GM12878 (cell line): ENCODE measurements around the gene ACER3. TPM values are rescaled to one million over a fixed set of nuclear protein-coding genes. Genes with fewer than 3 reads are reported as not detected.

Experiments
- ATAC-seq: fragments of 200-7000 bp; cut with Tn5 transposase; 3 replicates; pipeline ENCODE4 v1.9.1; 2020; ENCODE audit warnings: mild to moderate bottlenecking, moderate library complexity
- BruUV-seq: library from RNA; stranded (reverse); fragments of 400-500 nt; replicated peaks from 2 replicates; lab custom pipeline; 2021; lab: Mats Ljungman, UMichigan
- CTCF ChIA-PET: fragments of 300-600 bp; sonication (Branson Sonifier 250); formaldehyde crosslinking; extraction: SDS; loops from one replicate; lab custom pipeline; 2021; ENCODE audit warnings: inconsistent platforms; lab: Yijun Ruan, JAX
- POLR2A ChIA-PET: fragments of 350-600 bp; formaldehyde crosslinking; extraction: SDS; loops from one replicate; lab custom pipeline; 2021; ENCODE audit warnings: inconsistent platforms; lab: Charles Lee
- RAD21 ChIA-PET: fragments of 300-600 bp; sonication (Branson Sonifier 250); formaldehyde crosslinking; loops from one replicate; lab custom pipeline; 2023; ENCODE audit warnings: antibody characterized with exemption; ENCODE audit not compliant: unreplicated experiment; lab: Charles Lee
- SMC1A ChIA-PET: fragments of 300-600 bp; sonication (Branson Sonifier 250); formaldehyde crosslinking; loops from one replicate; lab custom pipeline; 2023; ENCODE audit not compliant: unreplicated experiment, uncharacterized antibody; lab: Charles Lee
- DNase-seq: peaks from one replicate; pipeline ENCODE4 v3.0.0-alpha.2; 2011; ENCODE audit warnings: low read depth, low spot score
- FAIRE-seq: peaks from 3 replicates; lab custom pipeline; 2011; peaks lifted over from hg19 to GRCh38; lab: Jason Lieb, UNC
- H2AFZ ChIP-seq: 2 replicates; pipeline ENCODE4 v1.6.0; 2011; ENCODE audit warnings: low read depth, low read length, control low read depth; ENCODE audit not compliant: control insufficient read depth
- H3K27ac ChIP-seq: 2 replicates; pipeline ENCODE4 v1.5.1; 2011; ENCODE audit warnings: control low read depth; ENCODE audit not compliant: control insufficient read depth, insufficient read depth
- H3K27me3 ChIP-seq, 2 experiments: replicated peaks in 1 of 2; 2 replicates each; pipeline versions ENCODE4 v1.6.0 to v1.6.1; 2011; ENCODE audit warnings: low read length in 1 of 2; ENCODE audit not compliant: control insufficient read depth in 2 of 2, insufficient read depth in 2 of 2
- H3K36me3 ChIP-seq, 2 experiments: 2 replicates each; pipeline ENCODE4 v1.5.1; 2011; ENCODE audit warnings: low read length in 1 of 2; ENCODE audit not compliant: control insufficient read depth in 2 of 2, insufficient read depth in 2 of 2
- H3K4me1 ChIP-seq: 2 replicates; pipeline ENCODE4 v1.6.1; 2011; ENCODE audit warnings: mild to moderate bottlenecking, low read length, moderate library complexity, mixed read lengths; ENCODE audit not compliant: control insufficient read depth, insufficient read depth
- H3K4me2 ChIP-seq: 2 replicates; pipeline ENCODE4 v1.6.0; 2011; ENCODE audit warnings: control low read depth; ENCODE audit not compliant: control insufficient read depth, insufficient read depth
- H3K4me3 ChIP-seq: fragments of 200-600 bp; sonication (generic); 2 replicates; pipeline ENCODE4 v1.5.1; 2016
- H3K79me2 ChIP-seq: 2 replicates; pipeline ENCODE4 v1.6.0; 2011; ENCODE audit warnings: low read length; ENCODE audit not compliant: control insufficient read depth, insufficient read depth
- H3K9ac ChIP-seq: 2 replicates; pipeline ENCODE4 v1.8.0; 2011; ENCODE audit warnings: low read length, control low read depth, mixed read lengths; ENCODE audit not compliant: control insufficient read depth, insufficient read depth
- H3K9me3 ChIP-seq: replicated peaks from 3 replicates; pipeline ENCODE4 v1.5.1; 2011; ENCODE audit warnings: mild to moderate bottlenecking, low read length; ENCODE audit not compliant: control insufficient read depth, insufficient read depth
- H4K20me1 ChIP-seq: 2 replicates; pipeline ENCODE4 v1.6.0; 2011; ENCODE audit not compliant: control insufficient read depth, insufficient read depth
- FOXM1 ChIP-seq: IDR thresholded peaks from 2 replicates; pipeline ENCODE4 v1.6.1; 2012; ENCODE audit warnings: low read depth, mild to moderate bottlenecking, inconsistent platforms, low read length, moderate library complexity
- WGBS: methylation state at CpG from one replicate; pipeline ENCODE4 v1.1.6; 2016; ENCODE audit warnings: low lambda C conversion rate; ENCODE audit not compliant: insufficient replicate concordance, insufficient coverage; ENCODE audit errors: missing lambda C conversion rate; 5-methylcytosine and 5-hydroxymethylcytosine counted together
- in situ Hi-C: fragments of 300-500 bp; cut with MboI; formaldehyde crosslinking; loops from 9 replicates; pipeline ENCODE4 v1.14.3; 2018; ENCODE audit warnings: mixed read lengths
- intact Hi-C: fragments of 100-400 bp; cut with micrococcal nuclease; formaldehyde crosslinking; loops from one replicate; pipeline ENCODE4 v1.14.2; 2022; ENCODE audit not compliant: unreplicated experiment
- polyA plus RNA-seq, 11 experiments: library from polyadenylated mRNA; depleted of rRNA in 4 of 11; unstranded in 6 of 11; stranded (reverse) in 5 of 11; fragments of >200 nt; fragmentation: Nextera tagmentation in 4 of 11; fragmentation: Illumina TruSeq in 1 of 11; extraction: Ambion mirVana in 4 of 11; extraction: Trizol in 1 of 11; gene quantifications; 1 replicate in 1 of 11; 2 replicates in 10 of 11; pipeline versions ENCODE4 v1.2.1 to v1.2.3, GENCODE V29; 2011 to 2016; ENCODE audit warnings: inconsistent platforms in 2 of 11, missing spikeins in 2 of 11, low read depth in 1 of 11
- total RNA-seq, 4 experiments: library from RNA; depleted of rRNA in 3 of 4; stranded (reverse); fragments of >200 nt in 3 of 4; fragmentation: Illumina TruSeq in 1 of 4; extraction: Trizol in 1 of 4; gene quantifications; 2 replicates each; pipeline versions ENCODE4 v1.2.1 to v1.2.3, GENCODE V29; 2013 to 2021
- TF ChIP-seq, protein P1 (sequence below), 3 experiments: IDR thresholded peaks in 2 of 3; conservative IDR thresholded peaks in 1 of 3; 2 replicates each; pipeline ENCODE4 v1.5.1; 2011; ENCODE audit warnings: low read depth in 3 of 3, low read length in 3 of 3, mild to moderate bottlenecking in 3 of 3, control low read depth in 2 of 3, moderate library complexity in 2 of 3, inconsistent platforms in 1 of 3, mixed read lengths in 1 of 3; ENCODE audit not compliant: control insufficient read depth in 2 of 3, insufficient read depth in 1 of 3; ENCODE audit errors: extremely low read depth in 1 of 3
- TF ChIP-seq, protein P2 (sequence below): IDR thresholded peaks from 2 replicates; pipeline ENCODE4 v1.6.1; 2011; ENCODE audit warnings: low read depth, mild to moderate bottlenecking, low read length, moderate library complexity, borderline replicate concordance; ENCODE audit errors: extremely low read depth
- TF ChIP-seq, protein P3 (sequence below): fragments of 450-650 bp; IDR thresholded peaks from 2 replicates; pipeline ENCODE4 v1.6.1; 2016; ENCODE audit warnings: mild to moderate bottlenecking, moderate library complexity, borderline replicate concordance

Gene ACER3
- total and polyA plus RNA-seq, 10 of the 15 experiments (the other 5 are each of a cell fraction or from before 2014, with no cell fraction given) = 2.8 to 17.4 (median 10.3) TPM

DNA sequence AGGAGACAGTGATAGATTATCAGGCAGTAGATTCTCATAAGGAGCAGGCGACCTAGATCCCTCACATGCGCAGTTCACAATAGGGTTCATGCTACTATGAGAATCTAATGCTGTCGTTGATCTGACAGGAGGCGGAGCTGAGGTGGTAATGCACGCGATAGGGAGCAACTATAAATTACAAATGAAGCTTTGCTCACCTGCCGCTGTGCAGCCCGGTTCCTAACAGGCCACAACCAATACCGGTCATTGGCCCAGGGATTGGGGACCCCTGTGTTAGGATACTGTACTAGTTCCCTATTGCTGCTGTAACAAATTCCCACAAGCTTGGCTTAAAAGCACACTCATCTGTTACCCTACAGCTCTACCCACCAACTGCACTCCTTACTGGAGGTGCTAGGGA lies 184.2 kb downstream of the ACER3 start:
- intact Hi-C loops = loop anchor here (5.0 to 10.0 kb wide), 2 partner anchors 142 to 310 kb away; no protein-coding TSS in a partner anchor
- Histone ChIP-seq H3K4me1 (no peaks in the 10 kb centered on the region; the same call in 1 of the 2 replicates), H4K20me1 (no peaks in the 10 kb centered on the region), H3K4me3 (no peak overlapping the region), H3K9me3 (no peaks in the 10 kb centered on the region; the same call in 2 of the 3 replicates), H3K4me2 (no peak overlapping the region), H3K79me2 (no peaks in the 10 kb centered on the region), H3K9ac (no peak overlapping the region), H3K27ac (no peak overlapping the region), H2AFZ (no peak overlapping the region), H3K27me3 (no peaks in the 10 kb centered on the region; a peak in 2 of 4 replicates), H3K36me3 (no peaks in the 10 kb centered on the region)
- no peak for FAIRE-seq
- in situ Hi-C loops = loop anchor here (5.0 kb wide), 1 partner anchor 47 kb away; no protein-coding TSS in a partner anchor
- POLR2A ChIA-PET = interaction anchor here (1.0 kb wide), 1 partner anchor 21 kb away, joined by 7 read pairs; no protein-coding TSS in a partner anchor
- no TSS peak for BruUV-seq
- WGBS = 89% methylated on average over 9 of the region's 9 CpGs
- ATAC-seq = no peak
- TF ChIP-seq, protein P1, sequence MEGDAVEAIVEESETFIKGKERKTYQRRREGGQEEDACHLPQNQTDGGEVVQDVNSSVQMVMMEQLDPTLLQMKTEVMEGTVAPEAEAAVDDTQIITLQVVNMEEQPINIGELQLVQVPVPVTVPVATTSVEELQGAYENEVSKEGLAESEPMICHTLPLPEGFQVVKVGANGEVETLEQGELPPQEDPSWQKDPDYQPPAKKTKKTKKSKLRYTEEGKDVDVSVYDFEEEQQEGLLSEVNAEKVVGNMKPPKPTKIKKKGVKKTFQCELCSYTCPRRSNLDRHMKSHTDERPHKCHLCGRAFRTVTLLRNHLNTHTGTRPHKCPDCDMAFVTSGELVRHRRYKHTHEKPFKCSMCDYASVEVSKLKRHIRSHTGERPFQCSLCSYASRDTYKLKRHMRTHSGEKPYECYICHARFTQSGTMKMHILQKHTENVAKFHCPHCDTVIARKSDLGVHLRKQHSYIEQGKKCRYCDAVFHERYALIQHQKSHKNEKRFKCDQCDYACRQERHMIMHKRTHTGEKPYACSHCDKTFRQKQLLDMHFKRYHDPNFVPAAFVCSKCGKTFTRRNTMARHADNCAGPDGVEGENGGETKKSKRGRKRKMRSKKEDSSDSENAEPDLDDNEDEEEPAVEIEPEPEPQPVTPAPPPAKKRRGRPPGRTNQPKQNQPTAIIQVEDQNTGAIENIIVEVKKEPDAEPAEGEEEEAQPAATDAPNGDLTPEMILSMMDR (IDR thresholded peaks at IDR 0.05 in 2 of 3, conservative IDR thresholded peaks at IDR 0.05 in 1 of 3; ENCODE audit: control insufficient read depth in 2 of 3, extremely low read depth in 1 of 3, insufficient read depth in 1 of 3, low read depth in 3 of 3, low read length in 3 of 3) = no peak
- TF ChIP-seq, protein P2, sequence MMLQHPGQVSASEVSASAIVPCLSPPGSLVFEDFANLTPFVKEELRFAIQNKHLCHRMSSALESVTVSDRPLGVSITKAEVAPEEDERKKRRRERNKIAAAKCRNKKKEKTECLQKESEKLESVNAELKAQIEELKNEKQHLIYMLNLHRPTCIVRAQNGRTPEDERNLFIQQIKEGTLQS = no peak
- TF ChIP-seq FOXM1 = no peak
- TF ChIP-seq, protein P3, sequence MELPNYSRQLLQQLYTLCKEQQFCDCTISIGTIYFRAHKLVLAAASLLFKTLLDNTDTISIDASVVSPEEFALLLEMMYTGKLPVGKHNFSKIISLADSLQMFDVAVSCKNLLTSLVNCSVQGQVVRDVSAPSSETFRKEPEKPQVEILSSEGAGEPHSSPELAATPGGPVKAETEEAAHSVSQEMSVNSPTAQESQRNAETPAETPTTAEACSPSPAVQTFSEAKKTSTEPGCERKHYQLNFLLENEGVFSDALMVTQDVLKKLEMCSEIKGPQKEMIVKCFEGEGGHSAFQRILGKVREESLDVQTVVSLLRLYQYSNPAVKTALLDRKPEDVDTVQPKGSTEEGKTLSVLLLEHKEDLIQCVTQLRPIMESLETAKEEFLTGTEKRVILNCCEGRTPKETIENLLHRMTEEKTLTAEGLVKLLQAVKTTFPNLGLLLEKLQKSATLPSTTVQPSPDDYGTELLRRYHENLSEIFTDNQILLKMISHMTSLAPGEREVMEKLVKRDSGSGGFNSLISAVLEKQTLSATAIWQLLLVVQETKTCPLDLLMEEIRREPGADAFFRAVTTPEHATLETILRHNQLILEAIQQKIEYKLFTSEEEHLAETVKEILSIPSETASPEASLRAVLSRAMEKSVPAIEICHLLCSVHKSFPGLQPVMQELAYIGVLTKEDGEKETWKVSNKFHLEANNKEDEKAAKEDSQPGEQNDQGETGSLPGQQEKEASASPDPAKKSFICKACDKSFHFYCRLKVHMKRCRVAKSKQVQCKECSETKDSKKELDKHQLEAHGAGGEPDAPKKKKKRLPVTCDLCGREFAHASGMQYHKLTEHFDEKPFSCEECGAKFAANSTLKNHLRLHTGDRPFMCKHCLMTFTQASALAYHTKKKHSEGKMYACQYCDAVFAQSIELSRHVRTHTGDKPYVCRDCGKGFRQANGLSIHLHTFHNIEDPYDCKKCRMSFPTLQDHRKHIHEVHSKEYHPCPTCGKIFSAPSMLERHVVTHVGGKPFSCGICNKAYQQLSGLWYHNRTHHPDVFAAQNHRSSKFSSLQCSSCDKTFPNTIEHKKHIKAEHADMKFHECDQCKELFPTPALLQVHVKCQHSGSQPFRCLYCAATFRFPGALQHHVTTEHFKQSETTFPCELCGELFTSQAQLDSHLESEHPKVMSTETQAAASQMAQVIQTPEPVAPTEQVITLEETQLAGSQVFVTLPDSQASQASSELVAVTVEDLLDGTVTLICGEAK = no peak
- DNase-seq = no peak
- SMC1A ChIA-PET = interaction anchor here (0.8 to 1.4 kb wide), 2 partner anchors 47 to 123 kb away, joined by 3 to 6 read pairs; no protein-coding TSS in a partner anchor
- RAD21 ChIA-PET = interaction anchor here (0.9 to 2.2 kb wide), 3 partner anchors 46 to 143 kb away, joined by 3 to 8 read pairs (median 6); no protein-coding TSS in a partner anchor
- CTCF ChIA-PET = interaction anchor here (0.6 to 2.4 kb wide), 6 partner anchors 10 to 949 kb away, joined by 3 to 32 read pairs (median 8); partner anchors contain the start of gene B3GNT6
